K562 (cell line): ENCODE data around the gene GABPB2. TPM values are rescaled to one million over a fixed set of nuclear protein-coding genes. Genes with fewer than 3 reads are reported as not detected.
A peak's percentile ranks its signal among the peaks of the same experiment; 100 is the strongest.

Source experiments
- ATAC-seq: fragments of 200-7000 bp; cut with Tn5 transposase; 3 replicates; pipeline ENCODE4 v1.9.1; 2020; ENCODE audit warnings: moderate library complexity
- BruUV-seq: library from RNA; stranded (reverse); fragments of 400-500 nt; replicated peaks from 2 replicates; lab custom pipeline; 2021; lab: Mats Ljungman, UMichigan
- CTCF ChIA-PET: fragments of 300-600 bp; formaldehyde crosslinking; extraction: SDS; loops from one replicate; lab custom pipeline; 2021; ENCODE audit warnings: low intra/inter-chr PET ratio; lab: Yijun Ruan, JAX
- POLR2A ChIA-PET: fragments of 300-600, 350-650 bp; sonication (Branson Sonifier 250); formaldehyde crosslinking; extraction: SDS; loops from one replicate; lab custom pipeline; 2021; ENCODE audit warnings: antibody characterized with exemption, inconsistent platforms; lab: Yijun Ruan, JAX
- DNase-seq, 4 experiments: peaks; one replicate each; pipeline versions ENCODE4 v3.0.0 to v3.0.0-alpha.2; 2011 to 2018; ENCODE audit warnings: low spot score in 3 of 4, mixed read lengths in 3 of 4; ENCODE audit errors: extremely low read depth in 1 of 4
- FAIRE-seq: peaks from 2 replicates; lab custom pipeline; 2011; peaks lifted over from hg19 to GRCh38; lab: Jason Lieb, UNC
- H2AFZ ChIP-seq: 2 replicates; pipeline ENCODE4 v1.6.0; 2011; ENCODE audit warnings: low read depth, low read length, control low read depth, inconsistent platforms
- H3K27ac ChIP-seq: fragments of 200-600 bp; 3 replicates; pipeline ENCODE4 v1.8.0; 2011; ENCODE audit warnings: low read depth, mild to moderate bottlenecking, control low read depth, inconsistent platforms, low read length, moderate library complexity, mixed read lengths; ENCODE audit errors: extremely low read depth
- H3K27me3 ChIP-seq, 2 experiments: fragments of 300-600 bp in 1 of 2; 2 replicates in 1 of 2; 3 replicates in 1 of 2; pipeline versions ENCODE4 v1.6.0 to v1.8.0; 2011; ENCODE audit warnings: inconsistent platforms in 2 of 2, low read length in 2 of 2, mild to moderate bottlenecking in 1 of 2, mixed read lengths in 1 of 2, moderate library complexity in 1 of 2; ENCODE audit not compliant: control insufficient read depth in 2 of 2, insufficient read depth in 2 of 2
- H3K36me3 ChIP-seq: fragments of 300-600 bp; 3 replicates; pipeline ENCODE4 v1.8.0; 2011; ENCODE audit warnings: mild to moderate bottlenecking, low read length, inconsistent platforms; ENCODE audit not compliant: control insufficient read depth, insufficient read depth
- H3K4me1 ChIP-seq, 2 experiments: fragments of 200-600 bp in 1 of 2; replicated peaks in 1 of 2; 2 replicates in 1 of 2; 3 replicates in 1 of 2; pipeline versions ENCODE4 v1.5.1 to v1.8.0; 2011; ENCODE audit warnings: inconsistent platforms in 2 of 2, low read length in 2 of 2, mild to moderate bottlenecking in 1 of 2, mixed read lengths in 1 of 2, moderate library complexity in 1 of 2; ENCODE audit not compliant: control insufficient read depth in 2 of 2, insufficient read depth in 2 of 2
- H3K4me2 ChIP-seq: 2 replicates; pipeline ENCODE4 v1.6.1; 2011; ENCODE audit warnings: low read length, control low read depth, inconsistent platforms, mixed read lengths; ENCODE audit not compliant: insufficient read depth
- H3K4me3 ChIP-seq: fragments of 200-600 bp; sonication (generic), shearing (Covaris generic); 2 replicates; pipeline ENCODE4 v1.5.1; 2016; ENCODE audit warnings: control low read depth, inconsistent platforms
- H3K79me2 ChIP-seq: fragments of 200-600 bp; 3 replicates; pipeline ENCODE4 v1.8.0; 2011; ENCODE audit warnings: low read length, inconsistent platforms; ENCODE audit not compliant: control insufficient read depth, insufficient read depth
- H3K9ac ChIP-seq, 2 experiments: 2 replicates each; pipeline versions ENCODE4 v1.6.0 to v1.6.1; 2011; ENCODE audit warnings: low read depth in 2 of 2, low read length in 2 of 2, control low read depth in 1 of 2, inconsistent platforms in 1 of 2, mild to moderate bottlenecking in 1 of 2, mixed read lengths in 1 of 2; ENCODE audit not compliant: insufficient read depth in 1 of 2
- H3K9me1 ChIP-seq: one replicate; pipeline ENCODE4 v1.6.0; 2011; ENCODE audit warnings: inconsistent platforms, mild to moderate bottlenecking, low read length, moderate library complexity; ENCODE audit not compliant: control insufficient read depth, insufficient read depth
- H3K9me3 ChIP-seq: replicated peaks from 2 replicates; pipeline ENCODE4 v1.5.1; 2011; ENCODE audit warnings: low read depth, low read length, inconsistent platforms; ENCODE audit not compliant: control insufficient read depth, insufficient read depth
- H4K20me1 ChIP-seq: replicated peaks from 2 replicates; pipeline ENCODE4 v1.6.1; 2011; ENCODE audit warnings: low read length, inconsistent platforms, mixed read lengths; ENCODE audit not compliant: control insufficient read depth, insufficient read depth
- ADNP ChIP-seq: fragments of 200-800 bp; sonication (Bioruptor generic); IDR thresholded peaks from 2 replicates; pipeline ENCODE4 v1.6.1; 2016; ENCODE audit warnings: missing genetic modification characterization, missing compliant biosample characterization
- AFF4 ChIP-seq: sonication (generic); formaldehyde crosslinking; IDR thresholded peaks from 2 replicates; pipeline ENCODE4 v1.8.0; 2023; ENCODE audit warnings: mild to moderate bottlenecking, missing genetic modification reagents
- DEAF1 ChIP-seq: fragments of 450-650 bp; formaldehyde crosslinking; IDR thresholded peaks from 2 replicates; pipeline ENCODE4 v1.4.0; 2020; ENCODE audit warnings: mild to moderate bottlenecking, moderate library complexity
- EHMT2 ChIP-seq: fragments of 450-650 bp; IDR thresholded peaks from 2 replicates; pipeline ENCODE4 v1.6.1; 2018; ENCODE audit warnings: antibody characterized with exemption
- ELF4 ChIP-seq: fragments of 450-650 bp; formaldehyde crosslinking; IDR thresholded peaks from 2 replicates; pipeline ENCODE4 v1.4.0; 2022; ENCODE audit warnings: missing genetic modification characterization
- MTA3 ChIP-seq: fragments of 450-650 bp; formaldehyde crosslinking; IDR thresholded peaks from 2 replicates; pipeline ENCODE4 v1.6.1; 2017; ENCODE audit warnings: mild to moderate bottlenecking, borderline replicate concordance
- NEUROD1 ChIP-seq: fragments of 150-350 bp; IDR thresholded peaks from 2 replicates; pipeline ENCODE4 v1.6.1; 2014; ENCODE audit warnings: borderline replicate concordance, low read length, low read depth; ENCODE audit not compliant: partially characterized antibody
- PHF8 ChIP-seq: fragments of 200-600 bp; sonication (generic); IDR thresholded peaks from 2 replicates; pipeline ENCODE4 v1.6.1; 2012; ENCODE audit warnings: mixed run types, mild to moderate bottlenecking, inconsistent platforms, low read length, moderate library complexity, borderline replicate concordance
- ZNF280B ChIP-seq: fragments of 250-450 bp; sonication (Bioruptor Pico); IDR thresholded peaks from 2 replicates; pipeline ENCODE4 v1.5.1; 2021; ENCODE audit warnings: mild to moderate bottlenecking
- ZNF561 ChIP-seq: fragments of 450-650 bp; formaldehyde crosslinking; conservative IDR thresholded peaks from 2 replicates; pipeline ENCODE4 v1.4.0; 2020; ENCODE audit warnings: mild to moderate bottlenecking, moderate library complexity
- WGBS: fragments of 100-300 bp; shearing (Covaris generic); methylation state at CpG from one replicate; pipeline ENCODE4 v1.1.6; 2016; ENCODE audit warnings: low coverage, mixed read lengths; ENCODE audit not compliant: insufficient coverage; ENCODE audit errors: missing lambda C conversion rate; 5-methylcytosine and 5-hydroxymethylcytosine counted together
- in situ Hi-C: fragments of 300-500 bp; cut with MboI; formaldehyde crosslinking; loops from 4 replicates; pipeline ENCODE4 v1.15.0; 2018; ENCODE audit warnings: inconsistent platforms, mixed read lengths
- intact Hi-C: fragments of 100-400 bp; cut with micrococcal nuclease; formaldehyde crosslinking; loops from 2 replicates; pipeline ENCODE4 v1.14.2; 2022
- polyA plus RNA-seq, 8 experiments: library from polyadenylated mRNA; depleted of rRNA in 4 of 8; stranded (reverse) in 5 of 8; unstranded in 3 of 8; fragments of >200 nt; fragmentation: Nextera tagmentation in 2 of 8; fragmentation: Illumina TruSeq in 1 of 8; extraction: Ambion mirVana in 2 of 8; extraction: Trizol in 1 of 8; gene quantifications; 2 replicates each; pipeline versions ENCODE4 v1.2.1 to v1.2.3, GENCODE V29; 2011 to 2014; ENCODE audit warnings: inconsistent platforms in 1 of 8, missing spikeins in 1 of 8
- total RNA-seq, 7 experiments: library from RNA; depleted of rRNA in 6 of 7; stranded (reverse); fragments of >200 nt in 6 of 7; fragmentation: Illumina TruSeq in 2 of 7; extraction: Trizol in 2 of 7; gene quantifications; 2 replicates each; pipeline versions ENCODE4 v1.2.1 to v1.2.3, GENCODE V29; 2011 to 2021; ENCODE audit warnings: low replicate concordance in 1 of 7

Gene GABPB2
- total and polyA plus RNA-seq, 9 of the 15 experiments (the other 6 are each of a cell fraction or from before 2014, with no cell fraction given) = 2.2 to 13.3 (median 6.1) TPM

- no peak overlapping the region; the same call in 1 of the 2 replicates for H3K4me2 ChIP-seq
- ATAC-seq (peak; percentile 99), FAIRE-seq (peak; percentile 94)
- no peak for TF ChIP-seq NEUROD1
- no peak for TF ChIP-seq AFF4
- no peak for TF ChIP-seq ADNP (tag)
- TF ChIP-seq MTA3 = 0 out of 2 replicates have a peak, but pooled peaks have one; percentile 19
- TF ChIP-seq ZNF561 (CRISPR knock-in tag) = no peak
- no peak for TF ChIP-seq PHF8
- TF ChIP-seq ELF4 (CRISPR knock-in tag) = 0 out of 2 replicates have a peak, but pooled peaks have one; percentile 26
- TF ChIP-seq EHMT2 = peak; percentile 66
- TF ChIP-seq ZNF280B (CRISPR knock-in tag) = no peak
- TF ChIP-seq DEAF1 = peak; percentile 67
Observed at GRCh38 chr1:151024540-151025146, 45.9 kb upstream of the GABPB2 start.

More at GRCh38 chr1:151024540-151025146, 45.9 kb upstream of the GABPB2 start:
- ChIA-PET POLR2A (interaction anchor here (0.6 to 2.4 kb wide), 11 partner anchors 10 to 817 kb away, joined by 3 to 8 read pairs (median 3); partner anchors contain the start of gene MRPL9), CTCF (interaction anchor here (1.0 to 3.4 kb wide), 2 partner anchors 36 to 130 kb away, joined by 3 to 23 read pairs; partner anchors contain the start of genes MLLT11 and TNFAIP8L2)
- Histone ChIP-seq H2AFZ (peak overlapping the region; percentile 54; the same call in 1 of the 2 replicates), H3K36me3 (peaks cover 44% of the 10 kb centered on the region), H3K9me3 (no peaks in the 10 kb centered on the region), H3K9me1 (no peaks in the 10 kb centered on the region), H3K27ac (no peak overlapping the region; the same call in 2 of the 3 replicates), H3K9ac (no peak overlapping the region), H3K4me3 (no peak overlapping the region), H4K20me1 (no peaks in the 10 kb centered on the region), H3K4me1 (no peaks in the 10 kb centered on the region; a peak in 2 of 5 replicates), H3K27me3 (no peaks in the 10 kb centered on the region), H3K79me2 (no peaks in the 10 kb centered on the region)
- in situ Hi-C loops (no loop called here), intact Hi-C loops (loop anchor here (1.0 to 5.0 kb wide), 3 partner anchors 33 to 132 kb away; partner anchors contain the start of genes CDC42SE1, GABPB2 and TNFAIP8L2)
- no TSS peak for BruUV-seq
- peak; percentile 55 to 88 (median 74) for DNase-seq
- 14% methylated on average over 6 of the region's 6 CpGs for WGBS
